Inflammatory macrophage (primary cell): ENCODE data around the gene CCDC120.
A peak's percentile ranks its signal among the peaks of the same experiment; 100 is the strongest.

ENCODE experiments used
- DNase-seq, 2 donors: peaks; one replicate each; pipeline ENCODE4 v3.0.0-alpha.2; 2020 to 2022
- total RNA-seq, 18 experiments: gene quantifications; one replicate each; lab custom pipeline; 2026; ENCODE audit warnings: mixed read lengths in 6 of 18, inconsistent platforms in 2 of 18; lab: John Stamatoyannopoulos, UW

CCDC120 gene, protein sequence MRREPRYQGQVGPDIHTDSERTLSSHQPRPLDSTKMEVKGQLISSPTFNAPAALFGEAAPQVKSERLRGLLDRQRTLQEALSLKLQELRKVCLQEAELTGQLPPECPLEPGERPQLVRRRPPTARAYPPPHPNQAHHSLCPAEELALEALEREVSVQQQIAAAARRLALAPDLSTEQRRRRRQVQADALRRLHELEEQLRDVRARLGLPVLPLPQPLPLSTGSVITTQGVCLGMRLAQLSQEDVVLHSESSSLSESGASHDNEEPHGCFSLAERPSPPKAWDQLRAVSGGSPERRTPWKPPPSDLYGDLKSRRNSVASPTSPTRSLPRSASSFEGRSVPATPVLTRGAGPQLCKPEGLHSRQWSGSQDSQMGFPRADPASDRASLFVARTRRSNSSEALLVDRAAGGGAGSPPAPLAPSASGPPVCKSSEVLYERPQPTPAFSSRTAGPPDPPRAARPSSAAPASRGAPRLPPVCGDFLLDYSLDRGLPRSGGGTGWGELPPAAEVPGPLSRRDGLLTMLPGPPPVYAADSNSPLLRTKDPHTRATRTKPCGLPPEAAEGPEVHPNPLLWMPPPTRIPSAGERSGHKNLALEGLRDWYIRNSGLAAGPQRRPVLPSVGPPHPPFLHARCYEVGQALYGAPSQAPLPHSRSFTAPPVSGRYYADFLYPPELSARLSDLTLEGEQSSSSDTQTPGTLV
- total RNA-seq: 0.08 to 1.2 (median 0.62) reads per million in 18 experiments

DNA sequence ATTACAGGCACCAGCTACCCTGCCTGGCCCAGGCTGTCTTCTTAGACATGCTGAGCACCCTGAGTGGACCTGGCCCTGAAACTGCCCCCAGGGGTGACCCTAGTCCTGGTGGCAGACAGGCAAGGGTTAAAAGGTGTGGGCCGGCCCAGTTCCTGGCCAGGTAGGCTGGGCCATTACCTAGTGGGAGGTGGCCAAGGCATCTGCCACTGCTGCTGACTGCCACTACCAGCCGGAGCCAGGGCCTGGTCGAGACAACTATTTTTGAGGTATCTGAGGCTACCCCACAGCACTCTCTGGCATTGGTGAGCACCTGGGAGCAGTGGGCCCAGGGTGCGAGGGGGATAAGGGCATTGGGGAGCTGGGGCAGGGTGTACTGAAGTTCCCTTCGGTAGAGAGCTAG lies at the start of gene CCDC120:
TSS of gene CCDC120 (plus strand) at position 206 of the 400 bp plus-strand sequence. CDS start 3,043 bp downstream, outside the sequence.
- no peak for DNase-seq

DNA sequence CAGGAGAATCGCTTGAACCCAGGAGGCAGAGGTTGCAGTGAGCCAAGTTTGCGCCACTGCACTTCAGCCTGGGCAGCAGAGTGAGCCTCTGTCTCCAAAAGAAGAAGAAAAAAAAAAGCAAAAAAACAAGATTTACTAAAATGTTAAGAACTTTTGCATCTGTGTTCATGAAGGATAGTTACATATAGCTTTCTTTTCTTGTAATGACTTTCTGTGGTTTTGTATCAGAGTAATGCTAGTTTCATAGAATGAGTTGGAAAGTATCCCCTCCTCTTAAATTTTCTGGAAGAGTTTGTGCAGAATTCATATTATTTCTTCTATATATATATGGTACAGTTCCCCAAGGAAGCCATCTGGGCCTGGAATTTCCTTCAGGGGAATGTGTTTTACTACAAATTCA lies 39.7 kb upstream of the CCDC120 start:
- no peak for DNase-seq

DNA sequence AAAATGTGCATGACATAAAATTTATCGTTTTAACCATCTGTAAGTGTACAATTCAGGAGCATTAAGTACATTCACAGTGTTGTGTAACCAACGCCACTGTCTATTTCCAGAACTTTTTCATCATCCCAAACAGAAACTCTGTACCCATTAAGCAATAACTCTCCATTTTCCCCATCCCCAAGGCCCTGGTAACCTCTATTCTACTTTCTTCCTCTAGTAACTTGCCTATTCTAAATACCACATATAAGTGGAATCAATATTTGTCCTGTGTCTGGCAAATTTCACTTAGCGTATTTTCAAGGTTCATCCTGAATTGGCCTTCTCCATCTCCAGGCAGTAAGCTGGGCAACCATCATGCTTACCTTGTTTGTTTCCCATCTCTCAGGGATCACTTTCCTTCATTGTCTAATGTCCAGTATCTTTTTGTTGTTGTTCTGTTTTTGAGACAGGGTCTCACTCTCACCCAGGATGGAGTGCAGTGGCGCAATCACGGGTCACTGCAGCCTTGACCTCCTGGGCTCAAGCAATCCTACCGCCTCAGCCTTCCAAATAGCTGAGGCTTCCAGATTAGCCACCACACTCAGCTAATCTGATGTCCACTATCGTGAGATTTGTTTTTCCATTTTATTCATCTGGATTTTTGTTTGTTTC lies 39.1 kb upstream of the CCDC120 start:
- peak in 1 of 2 donors; percentile 14 for DNase-seq

DNA sequence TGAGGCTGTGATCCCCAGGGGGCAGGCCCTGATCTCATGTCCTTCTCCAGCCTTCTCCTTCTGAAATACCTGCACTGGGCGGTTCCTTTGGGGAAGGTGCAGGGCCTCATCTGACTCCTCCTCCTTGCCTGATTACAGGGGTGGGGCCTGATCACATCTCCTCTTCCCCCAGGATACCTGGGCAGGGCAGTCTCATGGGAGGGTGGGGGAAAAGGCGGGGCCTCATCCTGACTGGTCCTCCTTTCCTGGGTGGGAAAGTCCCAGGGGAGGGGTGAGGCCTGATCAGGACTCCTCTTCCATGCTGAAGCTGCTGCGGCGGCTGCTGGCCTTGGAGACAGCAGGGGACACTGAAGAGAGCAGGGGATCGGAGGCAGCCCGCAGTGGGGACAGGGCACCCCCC lies 28.9 kb upstream of the CCDC120 start:
- no peak for DNase-seq

DNA sequence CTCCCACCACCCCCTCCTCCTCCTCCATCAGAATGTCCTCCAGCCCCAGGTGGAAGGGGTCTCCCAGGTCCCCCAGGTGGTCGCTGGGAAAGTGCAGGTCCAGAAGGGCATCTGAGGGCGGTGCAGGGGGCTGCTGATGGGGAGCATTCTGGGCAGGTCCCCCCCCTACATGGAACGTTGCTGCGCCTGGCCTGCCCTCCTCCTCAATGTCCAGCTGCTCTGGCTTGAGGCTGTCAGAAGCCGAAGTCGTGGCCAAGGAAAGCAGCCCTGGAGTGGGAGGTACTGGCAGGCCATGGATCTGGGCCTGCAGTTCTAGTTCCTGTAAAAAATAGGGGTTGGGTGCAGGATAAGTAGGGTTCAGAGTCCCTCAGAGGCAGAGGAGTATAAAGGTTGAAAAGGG lies 28.5 kb upstream of the CCDC120 start:
- no peak for DNase-seq

DNA sequence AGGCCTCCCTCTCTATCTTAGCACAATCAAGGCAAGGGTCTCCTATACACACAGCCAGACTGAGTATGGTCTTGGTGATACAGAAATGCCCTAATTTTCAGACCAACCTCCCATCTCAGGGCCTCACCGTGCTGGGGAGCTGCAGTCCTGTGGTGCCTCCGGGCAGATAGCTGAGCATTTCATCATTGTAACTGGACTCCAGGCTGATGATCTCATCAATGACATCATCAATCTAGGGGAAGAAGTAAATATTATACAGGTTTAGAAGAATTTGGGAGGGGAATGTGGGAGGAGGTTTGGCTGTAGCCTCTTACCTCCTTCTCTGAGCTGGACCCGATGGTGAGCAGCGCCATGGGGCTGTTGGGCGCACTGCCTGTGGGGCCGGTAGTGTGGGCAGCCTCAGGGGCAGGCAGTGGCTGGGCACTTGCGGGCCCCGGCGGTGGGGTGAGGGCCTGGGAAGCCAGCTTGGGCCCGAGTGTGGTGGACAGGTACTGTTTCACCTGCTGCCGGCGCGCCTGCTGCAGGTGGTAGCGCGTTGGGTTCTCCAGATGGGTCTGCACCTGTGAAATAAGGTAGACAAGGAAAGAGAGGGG lies 20.8 kb upstream of the CCDC120 start:
- no peak for DNase-seq

DNA sequence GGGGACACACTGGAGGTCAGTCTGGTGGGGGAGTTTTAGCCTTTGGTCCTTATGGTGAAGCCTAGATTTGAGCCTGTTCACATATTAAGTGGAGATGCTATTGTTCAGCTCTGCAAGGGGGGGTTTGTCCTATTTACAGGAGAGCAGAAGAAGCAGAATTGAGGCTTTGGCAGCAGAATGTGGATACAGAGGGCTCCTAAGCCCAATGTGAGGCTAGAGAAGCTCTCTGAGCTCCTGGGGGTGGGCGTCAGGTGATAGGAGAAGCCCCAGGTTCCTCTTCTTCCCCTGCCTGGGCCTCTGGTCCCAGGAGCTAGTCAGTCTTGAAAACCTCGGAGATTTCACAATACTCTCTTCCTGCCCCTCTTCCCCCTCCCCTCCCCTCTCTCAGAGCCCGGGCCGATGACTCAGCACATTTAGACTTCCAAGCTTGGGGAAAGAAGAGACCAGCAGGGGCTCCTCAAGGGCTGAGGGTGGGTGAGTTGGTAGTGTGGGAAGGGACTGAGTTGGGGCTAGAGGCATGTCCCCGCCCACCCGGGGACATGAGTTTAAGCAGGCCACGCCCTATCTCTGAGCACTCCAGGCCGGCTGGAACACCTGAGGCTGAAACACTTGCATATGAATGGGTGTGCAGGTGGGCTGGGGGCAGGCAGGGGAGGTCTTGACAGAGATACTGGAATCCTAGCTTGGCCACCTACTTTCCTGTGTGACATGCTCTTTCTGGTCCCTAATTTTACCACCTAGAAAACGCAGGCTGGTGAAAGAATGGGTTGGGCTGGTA lies 19.0 kb upstream of the CCDC120 start:
- DNase-seq: peak; percentile 58 to 62

DNA sequence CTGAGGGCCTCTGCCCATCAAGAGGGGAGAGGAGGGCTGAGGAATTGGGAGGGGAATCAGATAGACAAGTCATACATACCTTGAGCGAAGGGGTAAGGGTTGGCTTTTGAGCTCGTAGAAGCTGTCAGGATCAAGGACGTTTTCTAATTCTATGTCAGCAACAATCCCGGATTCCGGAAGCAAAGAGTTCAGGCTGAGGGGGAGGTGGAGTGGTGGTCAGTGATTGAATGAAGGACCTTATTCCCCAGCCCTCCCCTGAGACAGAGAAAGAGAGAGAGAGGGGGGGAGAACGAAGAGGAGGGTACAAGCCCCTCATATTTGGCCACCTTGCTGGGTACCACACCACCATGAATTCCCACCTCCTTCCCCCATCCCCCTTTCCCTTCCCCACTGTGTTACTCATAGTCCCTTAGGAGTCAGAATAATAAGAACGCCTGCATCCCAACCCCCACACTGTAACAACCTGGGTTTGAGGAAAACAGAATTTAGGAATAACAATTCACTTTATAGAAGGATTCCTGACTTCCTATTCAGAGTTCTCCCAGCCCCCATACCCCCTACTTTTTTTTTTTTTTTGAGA lies 18.3 kb upstream of the CCDC120 start:
- DNase-seq: no peak

DNA sequence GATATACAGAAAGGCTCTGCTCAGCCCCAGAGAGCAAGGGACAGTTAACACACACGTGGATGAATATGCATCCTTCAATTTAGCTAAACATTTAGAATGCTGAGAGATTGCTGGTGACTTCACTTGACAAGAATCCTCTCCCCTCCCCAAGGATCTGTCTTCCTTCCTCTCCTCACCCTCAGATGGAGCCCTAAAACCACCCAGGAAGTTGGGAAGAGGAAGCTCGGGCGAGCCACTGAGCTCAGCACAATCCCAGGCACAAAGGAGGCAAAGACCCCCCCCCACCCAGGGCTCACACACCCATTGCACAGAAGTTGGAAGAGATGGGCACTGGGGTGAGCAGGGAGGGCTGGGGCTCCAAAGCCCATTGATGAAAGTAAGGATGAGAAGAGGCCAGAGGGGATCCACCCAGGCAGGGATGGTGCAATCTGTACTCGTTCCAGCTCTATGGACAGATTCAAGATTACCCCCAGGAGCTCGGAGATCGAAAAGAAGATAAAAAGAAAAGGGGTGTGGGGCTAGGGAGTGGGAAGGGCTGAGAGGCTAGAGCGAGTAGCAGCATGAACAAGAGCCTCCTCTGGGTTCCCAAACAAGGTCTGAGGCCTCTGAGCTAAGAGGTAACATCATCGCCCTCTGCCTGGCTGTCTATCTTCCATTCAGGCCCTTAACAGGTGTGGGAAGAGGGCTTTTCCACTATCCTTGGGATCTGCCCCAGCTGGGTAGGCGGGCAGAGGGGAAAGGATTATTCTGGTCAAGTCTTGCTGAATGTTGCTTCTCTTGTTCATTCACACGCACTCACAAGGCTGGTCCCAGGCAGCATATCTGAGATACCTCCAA lies 16.8 kb upstream of the CCDC120 start:
- DNase-seq: peak; percentile 3 to 28

DNA sequence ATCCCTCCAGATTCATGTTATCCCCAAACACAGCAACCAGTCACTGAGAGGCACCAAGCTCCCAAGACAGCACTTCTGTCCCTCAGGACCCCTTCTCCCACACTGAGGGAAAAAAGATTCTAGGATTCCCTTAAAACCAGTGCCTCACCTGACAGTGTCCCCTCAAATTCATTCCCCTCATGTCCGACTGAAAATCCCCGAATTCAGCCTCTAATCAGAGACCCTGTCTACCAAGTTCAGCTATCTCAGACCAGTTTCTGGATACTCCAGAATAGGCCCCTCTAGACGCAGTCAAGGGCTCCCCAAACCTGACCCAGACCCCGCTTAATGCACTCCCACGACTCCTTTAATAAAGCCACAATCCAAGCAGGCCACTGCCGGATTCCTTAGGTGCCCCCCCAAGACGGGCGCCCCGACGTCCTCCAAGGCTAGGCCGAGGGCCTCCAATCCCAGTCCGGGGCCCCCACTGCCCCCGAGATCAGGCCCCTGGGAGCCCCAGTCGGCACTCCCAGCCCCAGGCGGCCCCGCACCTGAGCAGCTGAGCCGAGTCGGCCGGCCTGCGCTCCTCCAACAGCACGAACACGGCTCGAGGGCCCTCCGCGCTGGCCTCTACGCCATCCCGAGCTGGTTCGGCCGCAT lies 16.1 kb upstream of the CCDC120 start:
- DNase-seq: no peak

DNA sequence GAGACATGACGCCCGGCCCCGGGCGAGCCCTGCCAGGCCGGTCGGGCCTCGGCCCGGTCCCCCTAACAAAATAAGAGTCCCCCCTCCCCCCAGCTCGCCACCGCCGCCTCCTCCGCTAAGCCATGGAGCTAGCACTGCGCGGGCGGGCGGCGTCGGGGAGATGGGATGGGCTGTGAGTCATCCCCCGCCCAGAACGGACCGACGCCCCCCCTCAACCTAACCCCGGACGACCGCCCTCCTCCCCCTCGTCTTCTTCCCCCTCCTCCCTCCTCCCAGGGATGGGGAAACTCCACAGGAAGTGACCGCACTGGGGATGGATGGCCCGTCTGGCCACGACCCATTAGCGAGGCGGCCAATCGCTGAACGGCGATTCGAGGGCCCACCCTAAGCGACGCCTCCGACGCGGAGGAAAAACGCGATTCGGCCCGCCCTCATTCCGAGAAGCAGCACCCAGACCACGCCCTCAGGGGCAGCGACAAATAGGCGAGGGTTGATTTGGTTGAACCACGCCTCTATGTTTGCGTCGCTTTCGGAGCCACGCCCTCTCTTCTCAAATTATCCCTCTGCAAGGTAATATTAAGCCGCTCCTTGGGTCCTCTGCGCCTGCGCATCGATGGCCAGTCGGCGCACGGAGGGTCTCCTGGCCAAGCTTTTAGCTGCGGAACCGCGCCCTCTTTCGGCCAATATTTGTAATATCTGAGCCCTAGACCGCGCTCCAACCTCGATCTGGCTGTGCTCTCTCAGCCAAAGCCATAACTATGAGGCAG lies 15.4 kb upstream of the CCDC120 start, which contains the start of gene TFE3:
TSS of gene TFE3 (minus strand) at position 138 of the 767 bp plus-strand sequence. CDS start at position 7, 131 bp downstream.
- peak; percentile 98 for DNase-seq

DNA sequence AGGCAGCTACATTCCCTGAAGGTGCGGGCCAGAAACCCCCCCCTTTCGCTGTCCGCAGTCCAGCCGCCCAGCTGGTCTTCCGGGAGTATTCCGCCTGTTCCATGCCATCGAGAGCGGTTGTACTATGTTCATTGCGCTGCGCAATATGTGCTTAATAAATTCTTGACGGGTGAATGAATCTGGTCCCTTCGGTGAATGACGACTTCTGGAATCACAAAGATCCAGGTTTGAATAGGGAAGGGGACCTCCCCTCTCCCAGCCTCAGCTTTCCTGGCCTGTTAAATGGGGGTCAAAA lies 14.9 kb upstream of the CCDC120 start:
- no peak for DNase-seq

DNA sequence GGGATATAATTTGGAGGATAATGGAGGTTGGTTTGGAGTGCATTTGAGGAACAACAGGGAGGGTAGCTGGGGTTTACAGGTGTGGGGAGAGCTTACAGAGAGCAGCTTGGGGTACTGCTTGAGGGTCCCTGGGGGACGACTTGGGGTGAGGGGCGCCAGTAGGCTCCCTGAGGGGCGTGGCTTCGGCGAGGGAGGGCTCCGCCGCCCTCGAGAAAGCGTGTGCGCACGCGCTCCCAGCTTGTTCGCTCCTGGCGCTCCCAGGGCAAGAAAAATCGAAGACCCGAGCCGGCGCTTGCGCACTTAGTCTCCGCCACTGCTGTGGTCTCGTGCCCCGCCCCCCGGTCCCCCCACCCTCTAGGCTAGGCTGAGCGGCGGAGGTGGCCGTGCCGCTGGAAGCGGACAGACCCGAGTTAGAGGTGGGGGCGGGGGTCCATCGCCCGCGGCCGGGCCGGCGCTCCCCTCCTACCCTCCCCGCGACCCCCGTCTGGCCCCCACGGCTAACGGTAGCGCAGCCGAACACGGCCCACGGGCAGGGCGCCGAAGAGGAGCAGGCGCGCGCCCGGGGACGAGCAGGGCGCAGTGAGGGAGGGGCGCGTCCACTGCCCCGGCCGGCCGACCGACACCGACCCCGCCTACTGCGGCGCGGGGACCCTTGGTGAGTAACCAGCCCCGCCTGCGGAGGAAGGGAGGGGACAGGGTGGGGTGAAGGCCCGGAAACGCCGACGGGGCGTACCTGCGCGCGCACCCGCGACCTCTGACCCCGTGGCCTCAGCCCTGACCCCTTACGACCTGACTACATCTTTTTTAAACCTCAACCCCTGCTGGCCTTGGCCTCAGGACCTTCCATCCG lies 5.4 kb upstream of the CCDC120 start:
- DNase-seq: peak; percentile 4 to 26

DNA sequence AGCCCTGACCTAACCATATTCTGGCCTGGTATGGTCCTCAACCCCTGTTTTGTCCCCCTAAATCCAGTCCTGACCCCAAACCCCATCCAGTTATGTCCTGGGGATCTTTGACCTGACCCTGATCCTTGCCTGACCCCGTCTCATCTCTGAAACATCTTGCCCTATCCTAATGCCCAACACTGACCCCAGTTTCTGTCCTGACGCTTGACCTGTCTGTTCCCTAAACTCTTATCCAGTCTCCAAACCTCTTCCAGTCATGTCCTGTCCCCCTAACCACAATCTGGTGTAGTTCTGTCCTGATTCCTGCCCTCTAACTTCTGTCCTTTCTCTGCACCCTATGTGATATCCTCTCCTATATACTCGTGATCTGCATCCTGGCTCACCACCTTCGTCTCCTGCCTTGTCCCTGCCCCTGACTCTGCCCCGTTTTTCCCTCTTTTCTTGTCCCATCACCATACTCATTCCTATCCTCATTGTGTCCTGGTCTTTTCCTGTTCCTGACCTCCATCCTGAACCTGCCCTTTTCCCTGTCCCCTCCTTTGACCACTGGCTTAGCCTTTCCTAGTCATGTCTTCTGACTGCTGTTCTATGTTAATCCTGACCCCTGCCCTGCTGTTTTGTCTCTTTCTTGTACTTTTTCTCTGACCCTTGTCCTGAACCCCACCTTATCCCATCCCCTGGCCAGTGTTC lies 4.6 kb upstream of the CCDC120 start:
- no peak for DNase-seq

DNA sequence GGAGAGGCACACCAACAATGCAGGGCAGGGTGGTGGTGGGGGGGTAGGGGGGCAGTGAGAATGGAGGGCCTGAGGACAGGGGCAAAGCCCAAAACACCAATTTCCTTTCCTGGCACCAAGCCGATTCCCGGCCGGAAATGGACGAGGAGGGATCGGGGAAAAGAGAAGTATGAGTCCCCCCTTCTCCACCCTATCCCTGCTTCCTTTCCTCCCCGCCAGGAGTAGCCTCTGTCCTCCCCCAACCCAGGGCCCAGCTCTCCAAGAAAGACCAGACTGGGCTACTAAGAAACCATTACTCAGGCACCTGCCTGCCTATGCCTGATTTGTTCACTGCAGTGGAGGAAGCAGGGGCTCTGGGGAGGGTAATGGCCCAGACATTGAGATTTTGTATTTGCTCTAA lies 402 bp downstream of the CCDC120 start:
- DNase-seq: no peak

DNA sequence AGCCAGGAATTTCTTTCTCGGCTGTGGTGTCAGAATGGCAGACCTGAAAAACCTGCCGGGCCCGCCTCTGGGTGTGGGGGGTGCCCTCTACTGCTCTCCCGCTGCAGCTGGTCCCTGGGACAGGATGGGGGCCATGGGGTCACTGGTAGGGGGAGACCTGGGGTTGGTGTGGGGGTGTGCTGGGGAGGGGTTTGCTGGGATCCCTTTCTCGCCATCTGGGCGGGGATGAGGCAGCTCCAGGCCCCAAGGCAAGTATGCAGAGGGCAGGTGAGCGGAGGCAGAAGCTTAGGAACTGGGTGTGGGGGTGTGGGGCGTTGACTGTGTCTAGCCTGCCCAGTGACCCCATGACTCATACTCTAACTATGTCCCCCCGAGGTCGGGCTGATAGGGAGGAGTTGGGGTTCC lies 884 bp downstream of the CCDC120 start:
- no peak for DNase-seq

DNA sequence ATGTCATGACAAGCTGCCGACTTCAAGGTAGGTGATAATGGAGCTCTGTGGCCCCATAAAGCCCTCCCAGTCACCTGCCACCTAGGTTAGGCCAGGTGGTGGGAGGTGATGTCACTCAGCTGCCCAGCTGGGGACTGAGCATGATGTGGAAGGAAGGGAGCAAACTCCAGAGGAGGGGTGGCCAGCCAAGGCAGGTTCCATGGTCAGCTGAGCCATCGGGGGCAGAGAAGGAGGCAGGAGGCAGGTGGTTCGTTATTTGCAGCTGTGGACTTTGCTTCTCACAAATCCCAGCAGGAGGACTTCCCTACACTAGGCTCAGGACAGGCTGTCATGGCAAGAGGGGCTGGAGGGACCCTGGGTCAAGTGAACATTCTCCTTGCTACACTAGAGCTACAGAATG lies 2.1 kb downstream of the CCDC120 start:
- no peak for DNase-seq

DNA sequence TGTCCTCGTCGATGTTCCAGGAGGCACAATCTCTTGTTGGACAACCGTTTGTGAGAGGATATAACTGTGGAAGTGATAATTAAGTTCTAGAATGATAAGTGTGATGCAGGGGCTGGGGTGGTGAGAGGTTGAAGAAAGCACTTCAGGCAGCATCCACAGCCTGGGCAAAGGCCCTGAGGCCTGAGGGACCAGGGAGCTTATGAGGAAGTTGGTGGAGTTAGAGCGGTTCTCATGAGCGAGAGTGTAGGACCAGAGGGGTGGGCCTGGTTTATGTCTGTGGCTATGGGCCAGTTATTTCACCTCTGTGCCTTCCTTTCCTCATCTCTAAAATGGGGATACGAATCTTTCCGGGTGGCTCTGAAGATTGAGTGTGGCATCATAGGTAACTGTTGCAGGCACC lies 2.7 kb downstream of the CCDC120 start:
- no peak for DNase-seq
